WTC11 (cell line): ENCODE data around the gene EIF2S3. TPM values are rescaled to one million over a fixed set of nuclear protein-coding genes. Genes with fewer than 3 reads are reported as not detected.

Source experiments
- ATAC-seq: fragments of 200-7000 bp; cut with Tn5 transposase; 2 replicates; pipeline ENCODE4 v1.10.0; 2021; ENCODE audit warnings: mild to moderate bottlenecking, moderate library complexity
- CTCF ChIA-PET: fragments of 300-600 bp; sonication (Branson Sonifier 250); formaldehyde crosslinking; loops from one replicate; lab custom pipeline; 2021; ENCODE audit warnings: antibody characterized with exemption; lab: Charles Lee
- POLR2A ChIA-PET: fragments of 350-600 bp; sonication (Branson Sonifier 250); formaldehyde crosslinking; loops from one replicate; lab custom pipeline; 2021; ENCODE audit warnings: antibody characterized with exemption; lab: Charles Lee
- DNase-seq: peaks from one replicate; pipeline ENCODE4 v3.0.0; 2021; ENCODE audit warnings: low spot score
- H3K27ac Mint-ChIP-seq: 2 replicates; pipeline ENCODE4 v1.8.0; 2021; ENCODE audit warnings: mixed read lengths
- H3K27me3 Mint-ChIP-seq: 2 replicates; pipeline ENCODE4 v1.8.0; 2021; ENCODE audit warnings: low read depth, mild to moderate bottlenecking, moderate library complexity, mixed read lengths
- H3K36me3 Mint-ChIP-seq: 2 replicates; pipeline ENCODE4 v1.8.0; 2021; ENCODE audit warnings: mixed read lengths
- H3K4me1 Mint-ChIP-seq: 2 replicates; pipeline ENCODE4 v1.8.0; 2022; ENCODE audit warnings: mixed read lengths
- H3K4me3 Mint-ChIP-seq: 2 replicates; pipeline ENCODE4 v1.8.0; 2021; ENCODE audit warnings: mild to moderate bottlenecking, moderate library complexity, mixed read lengths
- H3K9me3 Mint-ChIP-seq: 2 replicates; pipeline ENCODE4 v1.8.0; 2021; ENCODE audit warnings: mixed read lengths
- ARID4B ChIP-seq: sonication (generic); formaldehyde crosslinking; IDR thresholded peaks from 2 replicates; pipeline ENCODE4 v1.8.0; 2023; ENCODE audit warnings: missing genetic modification reagents, mild to moderate bottlenecking, borderline replicate concordance
- ATF3 ChIP-seq: sonication (generic); formaldehyde crosslinking; conservative IDR thresholded peaks from 2 replicates; pipeline ENCODE4 v1.8.1; 2022; ENCODE audit warnings: mild to moderate bottlenecking, missing genetic modification reagents
- ETV6 ChIP-seq: sonication (generic); formaldehyde crosslinking; IDR thresholded peaks from 2 replicates; pipeline ENCODE4 v1.8.1; 2022; ENCODE audit warnings: mild to moderate bottlenecking, missing genetic modification reagents
- FOXJ3 ChIP-seq: sonication (generic); formaldehyde crosslinking; IDR thresholded peaks from 2 replicates; pipeline ENCODE4 v1.9.0; 2021; ENCODE audit warnings: missing genetic modification reagents, mild to moderate bottlenecking, borderline replicate concordance
- FOXK1 ChIP-seq: sonication (generic); formaldehyde crosslinking; IDR thresholded peaks from 2 replicates; pipeline ENCODE4 v1.8.0; 2022; ENCODE audit warnings: mild to moderate bottlenecking, moderate library complexity, missing genetic modification reagents
- MLX ChIP-seq: sonication (generic); formaldehyde crosslinking; IDR thresholded peaks from 2 replicates; pipeline ENCODE4 v1.8.1; 2023; ENCODE audit warnings: mild to moderate bottlenecking, missing genetic modification reagents, moderate library complexity
- MXD4 ChIP-seq: fragments of 250-450 bp; sonication (Bioruptor Pico); IDR thresholded peaks from 2 replicates; pipeline ENCODE4 v1.8.0; 2021; ENCODE audit warnings: mild to moderate bottlenecking, moderate library complexity, borderline replicate concordance
- PRRX2 ChIP-seq: fragments of 250-450 bp; sonication (Bioruptor Pico); IDR thresholded peaks from 2 replicates; pipeline ENCODE4 v1.8.0; 2021; ENCODE audit warnings: mild to moderate bottlenecking
- SMAD3 ChIP-seq: sonication (generic); formaldehyde crosslinking; IDR thresholded peaks from 2 replicates; pipeline ENCODE4 v1.8.0; 2022; ENCODE audit warnings: missing genetic modification reagents, mild to moderate bottlenecking, borderline replicate concordance
- STAT6 ChIP-seq: sonication (generic); formaldehyde crosslinking; conservative IDR thresholded peaks from 2 replicates; pipeline ENCODE4 v1.8.1; 2023; ENCODE audit warnings: mild to moderate bottlenecking, low read depth, missing genetic modification reagents, moderate library complexity
- TEAD1 ChIP-seq: sonication (generic); formaldehyde crosslinking; IDR thresholded peaks from 2 replicates; pipeline ENCODE4 v1.8.0; 2022; ENCODE audit warnings: mild to moderate bottlenecking, missing genetic modification reagents
- ZBTB43 ChIP-seq: sonication (generic); formaldehyde crosslinking; IDR thresholded peaks from 2 replicates; pipeline ENCODE4 v1.8.1; 2023; ENCODE audit warnings: mild to moderate bottlenecking, missing genetic modification reagents
- ZNF121 ChIP-seq: sonication (generic); formaldehyde crosslinking; IDR thresholded peaks from 2 replicates; pipeline ENCODE4 v1.8.0; 2023; ENCODE audit warnings: missing genetic modification reagents
- ZNF138 ChIP-seq: sonication (generic); formaldehyde crosslinking; conservative IDR thresholded peaks from 2 replicates; pipeline ENCODE4 v1.8.1; 2022; ENCODE audit warnings: mild to moderate bottlenecking, moderate library complexity, missing genetic modification reagents
- ZNF281 ChIP-seq: sonication (generic); formaldehyde crosslinking; IDR thresholded peaks from 2 replicates; pipeline ENCODE4 v1.8.0; 2023; ENCODE audit warnings: mild to moderate bottlenecking, missing genetic modification reagents
- total RNA-seq: library from RNA; stranded (reverse); gene quantifications from 3 replicates; pipeline ENCODE4 v1.2.3, GENCODE V29; 2021

Gene EIF2S3
- total RNA-seq, 1 experiment from 2014 or later, result 299 TPM

DNA sequence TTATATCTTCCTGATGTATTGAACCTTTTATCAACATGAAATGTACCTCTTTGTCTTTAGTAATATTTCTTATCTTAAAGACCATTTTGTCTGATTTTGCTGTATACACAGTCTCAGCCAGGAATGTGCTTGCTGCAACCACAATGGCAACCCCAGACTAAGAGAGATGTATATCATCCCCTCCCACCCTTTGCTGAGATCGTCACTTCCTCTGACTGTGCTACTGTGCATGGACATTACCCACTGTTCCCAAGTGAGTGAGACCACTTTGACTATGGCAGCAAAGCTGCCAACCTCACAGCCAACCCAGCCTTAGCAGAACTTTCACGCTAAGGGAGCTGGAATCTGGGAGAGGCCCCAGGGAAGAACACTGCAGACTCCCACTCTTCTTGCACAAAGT lies 46.0 kb downstream of the EIF2S3 start:
- DNase-seq (no peak), ATAC-seq (no peak)
- Mint-ChIP-seq H3K4me3 (no peak overlapping the region), H3K36me3 (no peaks in the 10 kb centered on the region), H3K27ac (no peak overlapping the region), H3K9me3 (no peaks in the 10 kb centered on the region), H3K4me1 (peaks cover 11% of the 10 kb centered on the region), H3K27me3 (no peaks in the 10 kb centered on the region)
- ChIA-PET POLR2A (no interaction called here), CTCF (no interaction called here)
- TF ChIP-seq ZNF121 (CRISPR knock-in tag) (no peak), ARID4B (CRISPR knock-in tag) (no peak), SMAD3 (CRISPR knock-in tag) (no peak), PRRX2 (no peak), ETV6 (CRISPR knock-in tag) (no peak), STAT6 (no peak), TEAD1 (CRISPR knock-in tag) (no peak), MLX (CRISPR knock-in tag) (no peak)

- ATAC-seq (no peak), DNase-seq (no peak)
- no peak overlapping the region for H3K4me3 Mint-ChIP-seq
- ChIA-PET CTCF (no interaction called here), POLR2A (no interaction called here)
- no peak overlapping the region for H3K27ac Mint-ChIP-seq
- H3K9me3 Mint-ChIP-seq, result no peaks in the 10 kb centered on the region
- TF ChIP-seq ZNF281 (CRISPR knock-in tag) (no peak), ZNF138 (CRISPR knock-in tag) (no peak), ZBTB43 (no peak), ARID4B (CRISPR knock-in tag) (no peak), FOXK1 (CRISPR knock-in tag) (no peak), PRRX2 (no peak), ATF3 (CRISPR knock-in tag) (no peak), MXD4 (CRISPR knock-in tag) (no peak), ETV6 (CRISPR knock-in tag) (no peak), FOXJ3 (CRISPR knock-in tag) (no peak), MLX (CRISPR knock-in tag) (no peak)
- no peaks in the 10 kb centered on the region; the same call in 1 of the 2 replicates for H3K27me3 Mint-ChIP-seq
- H3K36me3 Mint-ChIP-seq, result no peaks in the 10 kb centered on the region
- H3K4me1 Mint-ChIP-seq, result no peaks in the 10 kb centered on the region
Measured at GRCh38 chrX:24110069-24110468, 55.3 kb downstream of the EIF2S3 start.
